SK-N-MC (cell line): Measurements from ENCODE around the gene APP.

Experiments used
- DNase-seq: peaks from one replicate; pipeline ENCODE4 v3.0.0-alpha.2; 2011; ENCODE audit warnings: low read depth, low spot score
- H3K27ac ChIP-seq: fragments of 200-600 bp; sonication (generic); 2 replicates; pipeline ENCODE4 v1.5.1; 2016; ENCODE audit warnings: mixed run types
- H3K36me3 ChIP-seq: fragments of 200-600 bp; sonication (generic); 2 replicates; pipeline ENCODE4 v1.6.1; 2017; ENCODE audit warnings: antibody characterized with exemption, low read length, mixed read lengths; ENCODE audit not compliant: insufficient read depth
- H3K4me3 ChIP-seq: fragments of 200-600 bp; sonication (generic); 2 replicates; pipeline ENCODE4 v1.5.1; 2016
- H3K9ac ChIP-seq: fragments of 200-600 bp; sonication (generic); 2 replicates; pipeline ENCODE4 v1.8.0; 2017; ENCODE audit warnings: mixed run types, mixed read lengths; ENCODE audit not compliant: insufficient read length
- H3K9me3 ChIP-seq: fragments of 200-600 bp; sonication (generic); 2 replicates; pipeline ENCODE4 v1.6.1; 2017; ENCODE audit warnings: low read depth, mild to moderate bottlenecking, antibody characterized with exemption, low read length, moderate library complexity, mixed read lengths
- EZH2 ChIP-seq: fragments of 200-600 bp; sonication (generic); IDR thresholded peaks from one replicate; pipeline ENCODE4 v1.6.1; 2017; ENCODE audit warnings: antibody characterized with exemption
- FOXP2 ChIP-seq: optimal IDR thresholded peaks from 2 replicates; pipeline ENCODE3; 2011; ENCODE audit warnings: mild to moderate bottlenecking, moderate library complexity; ENCODE audit not compliant: insufficient read depth; ENCODE audit errors: extremely low read length, control extremely low read depth
- POLR2AphosphoS5 ChIP-seq: IDR thresholded peaks from 2 replicates; pipeline ENCODE4 v1.6.1; 2012; ENCODE audit warnings: mild to moderate bottlenecking, low read depth, low read length, borderline replicate concordance

Gene APP

GRCh38 chr21:25904044-25904695 lies 266.4 kb downstream of the APP start:
- DNase-seq: no peak
- no peak for TF ChIP-seq EZH2
- TF ChIP-seq POLR2AphosphoS5: no peak
- TF ChIP-seq FOXP2: no peak
- H3K27ac ChIP-seq: no peak overlapping the region
- no peak overlapping the region for H3K9ac ChIP-seq
- H3K9me3 ChIP-seq: no peaks in the 10 kb centered on the region
- no peak overlapping the region for H3K4me3 ChIP-seq
- peaks cover 47% of the 10 kb centered on the region for H3K36me3 ChIP-seq

- no peak for TF ChIP-seq EZH2
- no peak for TF ChIP-seq FOXP2
- TF ChIP-seq POLR2AphosphoS5: no peak
- DNase-seq: no peak
- H3K4me3 ChIP-seq: no peak overlapping the region
- H3K9me3 ChIP-seq: no peaks in the 10 kb centered on the region
- H3K27ac ChIP-seq: no peak overlapping the region
- peaks cover 53% of the 10 kb centered on the region for H3K36me3 ChIP-seq
- no peak overlapping the region for H3K9ac ChIP-seq
Measured at GRCh38 chr21:25903607-25904006, 267.0 kb downstream of the APP start.

- H3K36me3 ChIP-seq: peaks cover 60% of the 10 kb centered on the region
- H3K27ac ChIP-seq: no peak overlapping the region
- DNase-seq: no peak
- TF ChIP-seq FOXP2 (no peak), EZH2 (no peak), POLR2AphosphoS5 (no peak)
- H3K9ac ChIP-seq: no peak overlapping the region
- no peak overlapping the region for H3K4me3 ChIP-seq
- no peaks in the 10 kb centered on the region for H3K9me3 ChIP-seq
Measured at GRCh38 chr21:25901330-25901979, 269.1 kb downstream of the APP start.

GRCh38 chr21:25898671-25899070 lies 271.9 kb downstream of the APP start:
- 0 out of 2 replicates have a peak overlapping the region, but pooled peaks have one; percentile 12 for H3K27ac ChIP-seq

GRCh38 chr21:25897383-25897782 lies 273.2 kb downstream of the APP start:
- TF ChIP-seq FOXP2 (no peak), EZH2 (no peak), POLR2AphosphoS5 (no peak)
- Histone ChIP-seq H3K9ac (no peak overlapping the region), H3K27ac (peak overlapping the region; percentile 87), H3K4me3 (no peak overlapping the region), H3K36me3 (peaks cover 70% of the 10 kb centered on the region), H3K9me3 (no peaks in the 10 kb centered on the region)
- DNase-seq: no peak

More at GRCh38 chr21:25898671-25899070, 271.9 kb downstream of the APP start:
- TF ChIP-seq POLR2AphosphoS5 (no peak), EZH2 (no peak), FOXP2 (no peak)
- DNase-seq: no peak
- Histone ChIP-seq H3K4me3 (no peak overlapping the region), H3K36me3 (peaks cover 66% of the 10 kb centered on the region), H3K9me3 (no peaks in the 10 kb centered on the region), H3K9ac (no peak overlapping the region)

GRCh38 chr21:25896501-25897056 lies 274.0 kb downstream of the APP start:
- Histone ChIP-seq H3K9ac (no peak overlapping the region), H3K4me3 (peak overlapping the region; percentile 44; the same call in 1 of the 2 replicates), H3K9me3 (no peaks in the 10 kb centered on the region), H3K27ac (peak overlapping the region; percentile 87), H3K36me3 (peaks cover 70% of the 10 kb centered on the region)
- peak; percentile 73 for DNase-seq
- TF ChIP-seq EZH2 (no peak), POLR2AphosphoS5 (no peak)

GRCh38 chr21:25895565-25896205 lies 274.9 kb downstream of the APP start:
- Histone ChIP-seq H3K36me3 (peaks cover 74% of the 10 kb centered on the region), H3K9me3 (no peaks in the 10 kb centered on the region), H3K9ac (no peak overlapping the region), H3K4me3 (peak overlapping the region; percentile 44), H3K27ac (peak overlapping the region; percentile 87)
- TF ChIP-seq POLR2AphosphoS5 (no peak), FOXP2 (no peak), EZH2 (no peak)
- peak; percentile 40 for DNase-seq

GRCh38 chr21:25893191-25893590 lies 277.4 kb downstream of the APP start:
- H3K27ac ChIP-seq: no peak overlapping the region
- H3K4me3 ChIP-seq: no peak overlapping the region
- H3K36me3 ChIP-seq: peaks cover 80% of the 10 kb centered on the region
- H3K9me3 ChIP-seq: no peaks in the 10 kb centered on the region
- H3K9ac ChIP-seq: no peak overlapping the region
- no peak for DNase-seq
- no peak for TF ChIP-seq FOXP2
- TF ChIP-seq EZH2: no peak
- TF ChIP-seq POLR2AphosphoS5: no peak
